Thoracic aorta (tissue), 2 donors: ENCODE data around the gene KIF26B. TPM values are rescaled to one million over a fixed set of nuclear protein-coding genes. Genes with fewer than 3 reads are reported as not detected.

Experiments used
- ATAC-seq: fragments of 150-250 bp; one replicate; pipeline ENCODE4 v1.8.0; 2017; ENCODE audit warnings: low read depth; ENCODE audit not compliant: insufficient number of reproducible peaks, low FRiP score
- DNase-seq: peaks from one replicate; pipeline ENCODE4 v3.0.0-alpha.2; 2020; ENCODE audit warnings: low spot score
- H3K27ac ChIP-seq, 2 donors: fragments of 200-600 bp; sonication (generic); 1 replicate in 1 of 2; 2 replicates in 1 of 2; pipeline ENCODE4 v1.5.1; 2016; ENCODE audit warnings: mild to moderate bottlenecking in 2 of 2, moderate library complexity in 2 of 2
- H3K27me3 ChIP-seq: fragments of 200-600 bp; sonication (generic); replicated peaks from 2 replicates; pipeline ENCODE4 v1.6.0; 2016; ENCODE audit warnings: mild to moderate bottlenecking; ENCODE audit not compliant: insufficient read depth
- H3K36me3 ChIP-seq: fragments of 200-600 bp; sonication (generic); one replicate; pipeline ENCODE4 v1.5.1; 2016
- H3K4me1 ChIP-seq, 2 donors: fragments of 200-600 bp; sonication (generic); 1 replicate in 1 of 2; 2 replicates in 1 of 2; pipeline versions ENCODE4 v1.5.1 to v1.6.0; 2016; ENCODE audit warnings: low read depth in 2 of 2, mild to moderate bottlenecking in 1 of 2; ENCODE audit not compliant: control insufficient read depth in 1 of 2
- H3K4me3 ChIP-seq: fragments of 200-600 bp; sonication (generic); 2 replicates; pipeline ENCODE4 v1.5.1; 2016; ENCODE audit warnings: mild to moderate bottlenecking
- H3K9me3 ChIP-seq: fragments of 200-600 bp; sonication (generic); 2 replicates; pipeline ENCODE4 v1.5.1; 2016
- CTCF ChIP-seq: fragments of 200-600 bp; sonication (generic); IDR thresholded peaks from one replicate; pipeline ENCODE4 v1.5.1; 2019; ENCODE audit warnings: antibody characterized with exemption
- total RNA-seq, 2 donors: library from RNA; depleted of rRNA; stranded (reverse); fragments of >200 nt; gene quantifications; one replicate each; pipeline versions ENCODE4 v1.1.0 to v1.2.3, GENCODE V29; 2016

KIF26B gene
- total RNA-seq, 2 donors from 2014 or later = 0.14 to 0.41 TPM

DNA sequence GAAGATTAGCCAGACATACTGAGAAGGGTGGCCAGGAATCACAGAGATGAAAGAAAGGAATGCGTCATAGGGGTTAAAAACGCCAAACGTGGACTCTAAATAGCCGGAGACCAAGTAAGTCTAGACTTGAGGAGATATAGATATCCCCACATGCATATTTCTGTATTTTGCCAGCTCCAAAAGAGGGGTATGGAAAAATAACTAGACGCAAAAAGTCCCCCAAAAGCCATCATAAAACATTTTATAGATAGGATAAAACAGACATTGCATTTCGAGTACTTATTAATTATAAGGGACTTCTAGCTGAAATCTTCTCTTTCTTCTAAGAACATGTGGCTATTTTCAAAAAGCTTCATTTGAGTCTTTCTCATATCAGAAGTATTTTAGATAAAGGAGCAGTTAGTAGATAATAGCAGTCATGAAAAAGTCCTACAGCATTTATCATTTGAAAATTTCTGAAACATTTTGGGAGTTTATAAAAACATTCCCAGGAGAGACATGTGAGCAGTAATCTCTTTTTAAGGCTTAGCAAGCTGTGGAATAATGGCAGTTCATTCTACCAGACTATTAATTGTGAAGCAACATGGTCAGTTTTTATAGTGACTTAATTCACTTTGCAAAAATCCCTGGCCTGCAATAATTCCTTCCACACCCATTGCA, 6.1 kb downstream of the KIF26B start:
- Histone ChIP-seq H3K27ac (no peak overlapping the region), H3K4me1 (peaks cover 9 to 13% of the 10 kb centered on the region in 2 donors), H3K9me3 (no peaks in the 10 kb centered on the region), H3K4me3 (no peak overlapping the region), H3K36me3 (no peaks in the 10 kb centered on the region), H3K27me3 (peaks cover 8% of the 10 kb centered on the region)
- TF ChIP-seq CTCF = no peak
- no peak for ATAC-seq
- DNase-seq = no peak

- peaks cover 5% of the 10 kb centered on the region for H3K27me3 ChIP-seq
- H3K4me1 ChIP-seq = peaks cover 1 to 3% of the 10 kb centered on the region in 2 donors
- TF ChIP-seq CTCF = no peak
- H3K36me3 ChIP-seq = no peaks in the 10 kb centered on the region
- ATAC-seq = no peak
- no peaks in the 10 kb centered on the region for H3K9me3 ChIP-seq
- H3K4me3 ChIP-seq = no peak overlapping the region
- DNase-seq = no peak
- no peak overlapping the region for H3K27ac ChIP-seq
Measured at GRCh38 chr1:245161866-245162265, 7.1 kb downstream of the KIF26B start.

DNA sequence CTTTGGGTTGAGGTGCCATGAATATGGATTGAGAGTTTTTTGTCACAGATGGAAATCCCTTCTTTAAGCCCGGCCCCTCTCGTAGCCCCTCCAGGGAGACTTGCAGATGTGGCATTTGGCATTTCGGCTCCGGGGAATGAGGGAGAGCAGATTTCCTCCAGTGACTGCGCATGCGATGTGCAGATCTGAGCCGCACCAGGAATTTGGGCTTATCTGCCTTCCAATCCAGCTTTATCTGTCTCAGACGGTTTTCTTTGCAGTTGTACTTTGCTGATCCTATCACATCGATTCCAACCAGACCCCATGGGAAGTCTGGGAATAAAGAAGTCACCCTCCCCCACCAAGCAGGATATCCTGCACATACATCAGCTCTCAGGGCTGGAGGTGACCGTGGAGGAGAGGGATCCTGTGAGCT, 11.7 kb downstream of the KIF26B start:
- ATAC-seq (no peak), DNase-seq (no peak)
- Histone ChIP-seq H3K4me1 (no peaks in the 10 kb centered on the region), H3K27me3 (no peaks in the 10 kb centered on the region), H3K4me3 (peak overlapping the region; percentile 52), H3K36me3 (no peaks in the 10 kb centered on the region), H3K9me3 (no peaks in the 10 kb centered on the region), H3K27ac (no peak overlapping the region)
- no peak for TF ChIP-seq CTCF

DNA sequence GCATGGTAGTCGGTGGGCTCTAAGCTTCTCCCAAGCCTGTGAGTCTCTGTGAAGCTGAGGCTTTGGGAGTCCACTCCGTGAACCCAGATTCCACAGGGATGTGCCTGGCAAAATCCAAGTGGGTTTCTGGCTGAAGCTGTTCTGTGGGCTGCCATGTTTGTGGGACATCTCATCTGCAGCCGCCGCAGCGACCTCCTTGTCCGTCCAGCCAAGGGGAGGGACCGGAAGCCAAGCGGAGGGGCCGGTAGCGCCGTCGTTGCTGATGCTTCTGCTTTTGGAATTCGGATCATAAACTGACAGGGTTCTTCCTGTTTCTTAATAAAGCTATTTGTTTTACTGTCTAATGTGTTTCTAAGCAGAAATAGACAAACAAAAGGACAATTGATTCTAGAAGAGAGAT, 13.3 kb downstream of the KIF26B start:
- Histone ChIP-seq H3K27ac (no peak overlapping the region), H3K4me1 (no peaks in the 10 kb centered on the region), H3K36me3 (no peaks in the 10 kb centered on the region), H3K27me3 (no peaks in the 10 kb centered on the region), H3K4me3 (no peak overlapping the region), H3K9me3 (no peaks in the 10 kb centered on the region)
- DNase-seq (no peak), ATAC-seq (no peak)
- no peak for TF ChIP-seq CTCF

DNA sequence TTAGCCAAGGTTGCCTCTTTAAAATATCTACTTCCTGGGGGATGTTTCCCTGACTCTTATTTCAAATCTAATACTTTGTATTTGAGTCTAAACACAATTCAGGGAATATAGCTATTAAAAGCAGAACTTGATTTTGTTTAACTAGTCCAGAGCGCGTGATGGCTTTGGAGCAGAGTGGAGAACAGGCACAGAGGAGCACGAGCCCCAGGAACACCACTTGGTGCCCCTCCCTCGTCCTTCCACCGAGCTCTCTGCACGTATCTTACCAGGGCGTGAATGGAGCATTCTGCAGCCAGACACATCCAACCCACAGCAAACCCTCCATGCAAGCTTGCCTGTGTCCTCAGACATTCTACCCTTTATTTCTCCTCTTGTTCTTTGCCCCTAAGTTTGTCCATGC, 14.1 kb downstream of the KIF26B start:
- H3K27ac ChIP-seq = no peak overlapping the region
- H3K4me3 ChIP-seq = no peak overlapping the region
- H3K36me3 ChIP-seq = no peaks in the 10 kb centered on the region
- no peaks in the 10 kb centered on the region for H3K9me3 ChIP-seq
- no peak for TF ChIP-seq CTCF
- H3K27me3 ChIP-seq = no peaks in the 10 kb centered on the region
- DNase-seq (no peak), ATAC-seq (no peak)
- H3K4me1 ChIP-seq = no peaks in the 10 kb centered on the region
